Hepatocyte (in vitro differentiated cells): Measurements from ENCODE around the gene LPP. TPM values are rescaled to one million over a fixed set of nuclear protein-coding genes. Genes with fewer than 3 reads are reported as not detected.

Experiments
- DNase-seq: peaks from one replicate; pipeline ENCODE4 v3.0.0-alpha.2; 2016; ENCODE audit warnings: low spot score
- H2AFZ ChIP-seq: fragments of 200-600 bp; sonication (generic); 2 replicates; pipeline ENCODE4 v1.6.0; 2016; ENCODE audit warnings: antibody characterized with exemption, mild to moderate bottlenecking
- H3K27ac ChIP-seq: fragments of 200-600 bp; sonication (generic); 2 replicates; pipeline ENCODE4 v1.5.1; 2016; ENCODE audit warnings: mild to moderate bottlenecking
- H3K27me3 ChIP-seq: fragments of 200-600 bp; sonication (generic); 2 replicates; pipeline ENCODE4 v1.6.1; 2016
- H3K36me3 ChIP-seq: fragments of 200-600 bp; sonication (generic); replicated peaks from 2 replicates; pipeline ENCODE4 v1.5.1; 2016; ENCODE audit warnings: low read depth; ENCODE audit not compliant: insufficient read depth
- H3K4me1 ChIP-seq: fragments of 200-600 bp; sonication (generic); 2 replicates; pipeline ENCODE4 v1.5.1; 2016; ENCODE audit warnings: mild to moderate bottlenecking, moderate library complexity; ENCODE audit not compliant: insufficient read depth
- H3K4me2 ChIP-seq: fragments of 200-600 bp; sonication (generic); 2 replicates; pipeline ENCODE4 v1.6.0; 2016
- H3K4me3 ChIP-seq: fragments of 200-600 bp; sonication (generic); 2 replicates; pipeline ENCODE4 v1.5.1; 2016; ENCODE audit warnings: mild to moderate bottlenecking
- H3K79me2 ChIP-seq: fragments of 200-600 bp; sonication (generic); 2 replicates; pipeline ENCODE4 v1.6.0; 2017; ENCODE audit warnings: mild to moderate bottlenecking
- H3K9me2 ChIP-seq: fragments of 200-600 bp; sonication (generic); replicated peaks from 2 replicates; pipeline ENCODE4 v1.6.0; 2017; ENCODE audit warnings: mild to moderate bottlenecking; ENCODE audit not compliant: insufficient read depth
- H3K9me3 ChIP-seq: fragments of 200-600 bp; sonication (generic); 2 replicates; pipeline ENCODE4 v1.5.1; 2016; ENCODE audit warnings: low read depth, mild to moderate bottlenecking
- H4K20me1 ChIP-seq: fragments of 200-600 bp; sonication (generic); 2 replicates; pipeline ENCODE4 v1.6.0; 2016; ENCODE audit warnings: mild to moderate bottlenecking; ENCODE audit not compliant: insufficient read depth, poor library complexity, severe bottlenecking
- EZH2 ChIP-seq: fragments of 200-600 bp; sonication (generic); IDR thresholded peaks from 2 replicates; pipeline ENCODE4 v1.6.1; 2016; ENCODE audit warnings: antibody characterized with exemption, mild to moderate bottlenecking, borderline replicate concordance
- EZH2phosphoT487 ChIP-seq: fragments of 200-600 bp; sonication (generic); IDR thresholded peaks from one replicate; pipeline ENCODE4 v1.6.1; 2018; ENCODE audit warnings: antibody characterized with exemption, mild to moderate bottlenecking, low read depth, moderate library complexity; ENCODE audit not compliant: unreplicated experiment, severe bottlenecking
- WGBS: methylation state at CpG from one replicate; pipeline ENCODE4 v1.1.6; 2016; ENCODE audit warnings: low lambda C conversion rate; ENCODE audit errors: missing lambda C conversion rate; 5-methylcytosine and 5-hydroxymethylcytosine counted together
- polyA plus RNA-seq: library from polyadenylated mRNA; unstranded; fragments of >200 nt; fragmentation: Nextera tagmentation; extraction: Ambion mirVana; gene quantifications from 2 replicates; pipeline ENCODE4 v1.2.1, GENCODE V29; 2016
- total RNA-seq: library from RNA; depleted of rRNA; stranded (reverse); fragments of >200 nt; gene quantifications from 2 replicates; pipeline ENCODE4 v1.2.3, GENCODE V29; 2014
- TF ChIP-seq, protein P1 (sequence below): fragments of 200-600 bp; sonication (generic); IDR thresholded peaks from 2 replicates; pipeline ENCODE4 v1.5.1; 2016; ENCODE audit warnings: antibody characterized with exemption, mild to moderate bottlenecking; ENCODE audit not compliant: poor library complexity

LPP gene
- total and polyA plus RNA-seq, 2 experiments from 2014 or later: 53.2 to 73.8 TPM

DNA sequence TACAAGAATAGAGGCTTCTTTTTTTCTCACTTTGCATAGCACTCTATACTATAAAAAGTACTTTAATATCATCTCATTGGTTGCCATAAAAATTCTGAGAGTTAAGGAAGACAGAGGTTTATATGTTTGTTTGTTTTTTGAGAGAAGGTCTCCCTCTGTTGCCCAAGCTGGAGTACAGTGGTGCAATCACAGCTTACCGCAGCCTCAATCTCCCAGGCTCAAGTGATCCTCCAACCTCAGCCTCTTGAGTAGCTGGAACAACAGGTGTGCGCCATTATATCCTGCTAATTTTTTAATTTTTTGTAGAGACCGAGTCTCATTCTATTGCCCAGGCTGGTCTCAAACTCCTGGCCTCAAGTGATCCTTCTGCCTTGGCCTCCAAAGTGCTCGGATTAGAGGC, 250.2 kb downstream of the LPP start:
- TF ChIP-seq EZH2phosphoT487 (no peak), EZH2 (no peak)
- TF ChIP-seq, protein P1, sequence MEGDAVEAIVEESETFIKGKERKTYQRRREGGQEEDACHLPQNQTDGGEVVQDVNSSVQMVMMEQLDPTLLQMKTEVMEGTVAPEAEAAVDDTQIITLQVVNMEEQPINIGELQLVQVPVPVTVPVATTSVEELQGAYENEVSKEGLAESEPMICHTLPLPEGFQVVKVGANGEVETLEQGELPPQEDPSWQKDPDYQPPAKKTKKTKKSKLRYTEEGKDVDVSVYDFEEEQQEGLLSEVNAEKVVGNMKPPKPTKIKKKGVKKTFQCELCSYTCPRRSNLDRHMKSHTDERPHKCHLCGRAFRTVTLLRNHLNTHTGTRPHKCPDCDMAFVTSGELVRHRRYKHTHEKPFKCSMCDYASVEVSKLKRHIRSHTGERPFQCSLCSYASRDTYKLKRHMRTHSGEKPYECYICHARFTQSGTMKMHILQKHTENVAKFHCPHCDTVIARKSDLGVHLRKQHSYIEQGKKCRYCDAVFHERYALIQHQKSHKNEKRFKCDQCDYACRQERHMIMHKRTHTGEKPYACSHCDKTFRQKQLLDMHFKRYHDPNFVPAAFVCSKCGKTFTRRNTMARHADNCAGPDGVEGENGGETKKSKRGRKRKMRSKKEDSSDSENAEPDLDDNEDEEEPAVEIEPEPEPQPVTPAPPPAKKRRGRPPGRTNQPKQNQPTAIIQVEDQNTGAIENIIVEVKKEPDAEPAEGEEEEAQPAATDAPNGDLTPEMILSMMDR: no peak

DNA sequence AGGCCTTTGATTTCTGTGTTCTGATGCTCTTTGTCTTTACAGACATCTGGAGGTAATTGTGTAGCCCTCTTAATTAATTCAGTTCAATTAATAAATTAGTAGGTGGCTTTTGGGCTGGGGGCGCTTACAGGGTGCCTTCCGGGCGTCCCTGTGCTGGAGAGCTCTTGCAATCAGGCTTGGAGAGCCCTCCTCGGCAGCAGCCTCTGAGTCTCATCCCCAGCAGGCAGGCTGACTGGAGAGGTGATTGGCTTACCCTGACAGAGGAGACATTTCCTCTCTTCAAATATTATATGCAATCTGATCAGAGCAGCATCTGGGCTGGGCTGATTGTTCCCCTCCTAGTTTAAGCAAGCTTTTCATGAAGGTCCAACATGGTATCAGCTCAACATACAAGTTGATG, 250.7 kb downstream of the LPP start:
- H3K79me2 ChIP-seq: peaks cover 50% of the 10 kb centered on the region
- no peak overlapping the region for H3K4me3 ChIP-seq
- no peaks in the 10 kb centered on the region for H3K9me3 ChIP-seq
- H3K4me1 ChIP-seq: peaks cover 9% of the 10 kb centered on the region
- H2AFZ ChIP-seq: no peak overlapping the region
- H3K4me2 ChIP-seq: no peak overlapping the region
- H4K20me1 ChIP-seq: no peaks in the 10 kb centered on the region
- H3K27ac ChIP-seq: no peak overlapping the region
- no peaks in the 10 kb centered on the region for H3K36me3 ChIP-seq
- WGBS: 85% methylated on average over 4 of the region's 4 CpGs
- no peaks in the 10 kb centered on the region for H3K9me2 ChIP-seq
- DNase-seq: no peak
- no peaks in the 10 kb centered on the region for H3K27me3 ChIP-seq
- TF ChIP-seq EZH2: no peak
- TF ChIP-seq, protein P1: no peak
- no peak for TF ChIP-seq EZH2phosphoT487

More for the DNA sequence above, 250.2 kb downstream of the LPP start:
- H3K4me1 ChIP-seq: peaks cover 9% of the 10 kb centered on the region
- H3K27ac ChIP-seq: no peak overlapping the region
- no peaks in the 10 kb centered on the region for H3K36me3 ChIP-seq
- no peaks in the 10 kb centered on the region for H3K9me3 ChIP-seq
- H3K9me2 ChIP-seq: no peaks in the 10 kb centered on the region
- H4K20me1 ChIP-seq: no peaks in the 10 kb centered on the region
- WGBS: 94% methylated on average over 4 of the region's 4 CpGs
- peaks cover 55% of the 10 kb centered on the region for H3K79me2 ChIP-seq
- H3K4me3 ChIP-seq: no peak overlapping the region
- no peak overlapping the region for H3K4me2 ChIP-seq
- no peaks in the 10 kb centered on the region for H3K27me3 ChIP-seq
- H2AFZ ChIP-seq: no peak overlapping the region
- DNase-seq: no peak

- Histone ChIP-seq H2AFZ (no peak overlapping the region), H3K27me3 (no peaks in the 10 kb centered on the region), H3K9me2 (no peaks in the 10 kb centered on the region), H3K36me3 (no peaks in the 10 kb centered on the region), H3K79me2 (peaks cover 24% of the 10 kb centered on the region), H4K20me1 (no peaks in the 10 kb centered on the region), H3K9me3 (no peaks in the 10 kb centered on the region), H3K4me3 (no peak overlapping the region), H3K4me1 (no peaks in the 10 kb centered on the region), H3K27ac (no peak overlapping the region), H3K4me2 (no peak overlapping the region)
- 78% methylated on average over 6 of the region's 6 CpGs for WGBS
- TF ChIP-seq EZH2 (no peak), EZH2phosphoT487 (no peak)
- DNase-seq: no peak
Observed at GRCh38 chr3:188407158-188407880, 253.4 kb downstream of the LPP start.

DNA sequence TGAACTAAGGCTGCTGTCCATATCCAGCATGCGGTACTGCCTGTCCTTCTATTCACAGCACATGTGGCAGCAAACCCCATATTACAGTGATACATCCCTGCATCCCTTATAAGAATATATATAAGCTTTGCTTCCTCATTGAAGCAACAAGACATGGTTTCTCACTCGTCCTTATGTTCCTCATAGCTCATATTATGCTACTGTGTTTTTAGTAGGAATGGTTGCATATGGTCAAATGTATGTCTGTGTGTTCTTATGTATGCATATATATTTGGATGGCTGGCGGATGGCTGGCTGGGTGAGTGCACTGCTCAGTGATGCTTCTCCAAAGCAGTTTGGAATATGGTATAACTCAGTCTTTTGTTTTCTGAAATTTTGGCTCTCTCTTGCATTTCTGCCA, 254.9 kb downstream of the LPP start:
- Histone ChIP-seq H3K36me3 (no peaks in the 10 kb centered on the region), H3K4me1 (no peaks in the 10 kb centered on the region), H3K27ac (no peak overlapping the region), H2AFZ (no peak overlapping the region), H4K20me1 (no peaks in the 10 kb centered on the region), H3K4me3 (no peak overlapping the region), H3K9me2 (no peaks in the 10 kb centered on the region), H3K79me2 (peaks cover 14% of the 10 kb centered on the region), H3K27me3 (no peaks in the 10 kb centered on the region), H3K4me2 (no peak overlapping the region), H3K9me3 (no peaks in the 10 kb centered on the region)
- DNase-seq: no peak
- TF ChIP-seq EZH2 (no peak), EZH2phosphoT487 (no peak)
- TF ChIP-seq, protein P1: no peak
- WGBS: 96% methylated on average over 3 of the region's 3 CpGs
